Hepatocyte (in vitro differentiated cells): ENCODE results near the gene DYNC2H1.

Experiments used
- EZH2 ChIP-seq: fragments of 200-600 bp; sonication (generic); IDR thresholded peaks from 2 replicates; pipeline ENCODE4 v1.6.1; 2016; ENCODE audit warnings: antibody characterized with exemption, mild to moderate bottlenecking, borderline replicate concordance
- TF ChIP-seq, protein P1 (sequence below): fragments of 200-600 bp; sonication (generic); IDR thresholded peaks from 2 replicates; pipeline ENCODE4 v1.5.1; 2016; ENCODE audit warnings: antibody characterized with exemption, mild to moderate bottlenecking; ENCODE audit not compliant: poor library complexity

DNA sequence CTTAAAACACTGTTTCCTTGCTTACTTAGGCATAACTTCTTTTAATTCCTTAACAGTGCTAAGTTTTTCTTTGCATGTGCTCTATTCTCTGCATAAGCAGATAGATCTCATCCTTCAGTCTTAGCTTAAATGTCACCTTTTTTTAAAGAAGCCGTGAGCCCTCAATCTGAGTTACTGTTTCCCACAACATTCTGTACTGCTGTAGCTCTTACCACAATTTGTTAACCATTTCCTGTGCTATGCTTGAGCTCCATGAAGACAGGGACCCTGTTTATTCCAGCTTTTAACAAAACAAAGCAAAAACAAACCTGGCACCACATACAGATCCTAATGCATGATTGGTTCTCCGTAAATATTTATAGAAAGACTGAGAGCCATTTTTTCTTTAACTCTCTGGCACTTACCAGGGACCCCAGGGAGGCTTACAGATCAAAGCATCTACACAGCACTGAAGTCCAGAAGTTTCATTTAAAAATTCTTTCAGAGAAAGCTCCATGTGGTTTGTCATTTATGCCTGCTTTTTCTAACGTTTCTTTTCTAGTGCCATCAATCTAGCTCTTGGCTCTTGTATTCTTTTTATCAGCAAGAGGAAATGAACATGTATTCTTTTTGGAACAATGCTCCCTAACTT is 74.9 kb downstream of the DYNC2H1 start:
- TF ChIP-seq EZH2, result no peak
- TF ChIP-seq, protein P1, sequence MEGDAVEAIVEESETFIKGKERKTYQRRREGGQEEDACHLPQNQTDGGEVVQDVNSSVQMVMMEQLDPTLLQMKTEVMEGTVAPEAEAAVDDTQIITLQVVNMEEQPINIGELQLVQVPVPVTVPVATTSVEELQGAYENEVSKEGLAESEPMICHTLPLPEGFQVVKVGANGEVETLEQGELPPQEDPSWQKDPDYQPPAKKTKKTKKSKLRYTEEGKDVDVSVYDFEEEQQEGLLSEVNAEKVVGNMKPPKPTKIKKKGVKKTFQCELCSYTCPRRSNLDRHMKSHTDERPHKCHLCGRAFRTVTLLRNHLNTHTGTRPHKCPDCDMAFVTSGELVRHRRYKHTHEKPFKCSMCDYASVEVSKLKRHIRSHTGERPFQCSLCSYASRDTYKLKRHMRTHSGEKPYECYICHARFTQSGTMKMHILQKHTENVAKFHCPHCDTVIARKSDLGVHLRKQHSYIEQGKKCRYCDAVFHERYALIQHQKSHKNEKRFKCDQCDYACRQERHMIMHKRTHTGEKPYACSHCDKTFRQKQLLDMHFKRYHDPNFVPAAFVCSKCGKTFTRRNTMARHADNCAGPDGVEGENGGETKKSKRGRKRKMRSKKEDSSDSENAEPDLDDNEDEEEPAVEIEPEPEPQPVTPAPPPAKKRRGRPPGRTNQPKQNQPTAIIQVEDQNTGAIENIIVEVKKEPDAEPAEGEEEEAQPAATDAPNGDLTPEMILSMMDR, result no peak
